Measurements from ENCODE around the gene MYH14.

The MYH14 gene

DNA sequence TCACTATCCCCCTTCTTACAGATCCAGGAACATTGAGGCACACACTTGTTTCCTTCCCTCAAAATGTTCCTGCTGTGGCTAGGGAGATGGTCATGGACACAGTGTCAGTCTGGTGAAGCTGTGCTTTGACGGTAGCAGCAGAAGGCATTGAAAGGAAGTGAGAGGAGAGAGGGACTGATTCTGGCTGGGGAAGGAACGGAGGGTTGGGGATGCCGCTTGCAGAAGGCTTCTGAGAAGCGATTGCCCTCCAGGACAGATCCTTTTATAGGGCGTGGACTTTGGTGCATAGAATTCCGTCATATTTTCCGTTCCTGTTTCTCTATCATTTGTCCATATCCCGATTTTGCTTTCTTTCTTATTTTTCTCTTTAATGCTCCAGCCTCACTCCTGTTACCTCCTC, 14.1 kb upstream of the MYH14 start:
- no peak for TF ChIP-seq CTCF (IDR thresholded peaks at IDR 0.05; ENCODE audit: control insufficient read depth, insufficient read depth, low read depth, low read length, missing control alignments)
- no peak for DNase-seq (ENCODE audit: low read depth)
- no peak overlapping the region for H3K4me3 ChIP-seq (ENCODE audit: control insufficient read depth, low read depth, low read length)

GRCh38 chr19:50190439-50190891, 13.0 kb upstream of the MYH14 start:
- H3K4me3 ChIP-seq (ENCODE audit: control insufficient read depth, low read depth, low read length): no peak overlapping the region
- no peak for DNase-seq (ENCODE audit: low read depth)
- no peak for TF ChIP-seq CTCF (IDR thresholded peaks at IDR 0.05; ENCODE audit: control insufficient read depth, insufficient read depth, low read depth, low read length, missing control alignments)

GRCh38 chr19:50191216-50191615, 12.2 kb upstream of the MYH14 start:
- no peak for TF ChIP-seq CTCF (IDR thresholded peaks at IDR 0.05; ENCODE audit: control insufficient read depth, insufficient read depth, low read depth, low read length, missing control alignments)
- no peak overlapping the region for H3K4me3 ChIP-seq (ENCODE audit: control insufficient read depth, low read depth, low read length)
- DNase-seq (ENCODE audit: low read depth): no peak

GRCh38 chr19:50192463-50193211, 10.8 kb upstream of the MYH14 start:
- no peak for TF ChIP-seq CTCF (IDR thresholded peaks at IDR 0.05; ENCODE audit: control insufficient read depth, insufficient read depth, low read depth, low read length, missing control alignments)
- no peak overlapping the region for H3K4me3 ChIP-seq (ENCODE audit: control insufficient read depth, low read depth, low read length)
- DNase-seq (ENCODE audit: low read depth): no peak

DNA sequence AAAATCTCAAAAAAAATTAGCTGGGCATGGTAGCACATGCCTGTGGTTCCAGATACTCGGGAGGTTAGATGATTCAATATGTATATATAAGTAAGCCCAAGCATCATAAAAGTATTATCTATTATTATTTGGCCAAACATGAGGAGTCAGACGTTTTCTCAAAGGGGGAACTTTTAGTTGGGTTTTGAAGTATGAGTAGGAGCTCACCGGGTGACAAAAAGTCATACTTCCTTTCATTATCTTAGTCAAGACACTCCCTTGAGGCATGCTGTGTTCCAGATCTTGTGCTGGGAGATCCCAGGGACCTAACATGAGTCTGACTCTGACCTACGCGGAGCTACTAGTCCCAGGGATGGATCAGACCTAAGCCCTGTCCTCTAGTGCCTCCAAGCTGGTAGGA, 8.2 kb upstream of the MYH14 start:
- DNase-seq (ENCODE audit: low read depth): no peak
- no peak overlapping the region for H3K4me3 ChIP-seq (ENCODE audit: control insufficient read depth, low read depth, low read length)
- TF ChIP-seq CTCF (IDR thresholded peaks at IDR 0.05; ENCODE audit: control insufficient read depth, insufficient read depth, low read depth, low read length, missing control alignments): no peak

- TF ChIP-seq CTCF (IDR thresholded peaks at IDR 0.05; ENCODE audit: control insufficient read depth, insufficient read depth, low read depth, low read length, missing control alignments): no peak
- DNase-seq (ENCODE audit: low read depth): no peak
- H3K4me3 ChIP-seq (ENCODE audit: control insufficient read depth, low read depth, low read length): no peak overlapping the region
Measured at GRCh38 chr19:50196322-50196932, 7.0 kb upstream of the MYH14 start.
